SK-N-SH (cell line): Measurements from ENCODE around the gene G2E3. TPM values are rescaled to one million over a fixed set of nuclear protein-coding genes. Genes with fewer than 3 reads are reported as not detected.

Source experiments
- CTCF ChIA-PET: fragments of 300-600, 350-600 bp; formaldehyde crosslinking; extraction: SDS; loops from one replicate; lab custom pipeline; 2021; lab: Yijun Ruan, JAX
- POLR2A ChIA-PET: fragments of 350-600 bp; sonication (Branson Sonifier 250); formaldehyde crosslinking; extraction: SDS; loops from one replicate; lab custom pipeline; 2020; ENCODE audit warnings: antibody characterized with exemption, inconsistent platforms; lab: Yijun Ruan, JAX
- DNase-seq: peaks from one replicate; pipeline ENCODE4 v3.0.0; 2012
- H2AFZ ChIP-seq: fragments of 200-600 bp; sonication (generic); 2 replicates; pipeline ENCODE4 v1.8.1; 2016; ENCODE audit warnings: antibody characterized with exemption, mild to moderate bottlenecking, low read depth
- H3F3A ChIP-seq: fragments of 200-600 bp; sonication (generic); replicated peaks from 2 replicates; pipeline ENCODE3; 2016; ENCODE audit warnings: antibody characterized with exemption, mild to moderate bottlenecking; ENCODE audit not compliant: insufficient read depth
- H3K27ac ChIP-seq, 2 experiments: fragments of 200-500 bp in 1 of 2; fragments of 200-600 bp in 1 of 2; sonication (Bioruptor generic) in 1 of 2; sonication (generic), shearing (Covaris generic) in 1 of 2; 2 replicates each; pipeline versions ENCODE4 v1.5.1 to v1.6.1; 2014 to 2016; ENCODE audit warnings: low read depth in 2 of 2, inconsistent platforms in 1 of 2, low read length in 1 of 2, mild to moderate bottlenecking in 1 of 2, mixed read lengths in 1 of 2
- H3K27me3 ChIP-seq: fragments of 200-600 bp; sonication (generic), shearing (Covaris generic); 2 replicates; pipeline ENCODE4 v1.6.1; 2016; ENCODE audit warnings: mixed run types; ENCODE audit not compliant: insufficient read depth
- H3K36me3 ChIP-seq, 2 experiments: fragments of 200-500 bp in 1 of 2; fragments of 200-600 bp in 1 of 2; sonication (Bioruptor generic) in 1 of 2; sonication (generic) in 1 of 2; replicated peaks in 1 of 2; 2 replicates each; pipeline versions ENCODE3 to v1.5.1; 2014 to 2016; ENCODE audit warnings: low read length in 1 of 2, mild to moderate bottlenecking in 1 of 2; ENCODE audit not compliant: insufficient read depth in 2 of 2, control insufficient read depth in 1 of 2
- H3K4me1 ChIP-seq, 2 experiments: fragments of 200-500 bp in 1 of 2; fragments of 200-600 bp in 1 of 2; sonication (Bioruptor generic) in 1 of 2; sonication (generic), shearing (Covaris generic) in 1 of 2; 2 replicates each; pipeline versions ENCODE4 v1.5.1 to v1.6.1; 2014 to 2016; ENCODE audit warnings: low read depth in 1 of 2, low read length in 1 of 2, mixed run types in 1 of 2; ENCODE audit not compliant: insufficient read depth in 2 of 2, control insufficient read depth in 1 of 2
- H3K4me2 ChIP-seq: fragments of 200-600 bp; sonication (generic), shearing (Covaris generic); 2 replicates; pipeline ENCODE4 v1.6.1; 2017; ENCODE audit warnings: mixed run types
- H3K4me3 ChIP-seq, 2 experiments: fragments of 200-500 bp in 1 of 2; fragments of 200-600 bp in 1 of 2; sonication (Bioruptor generic) in 1 of 2; sonication (generic), shearing (Covaris generic) in 1 of 2; 2 replicates each; pipeline versions ENCODE4 v1.5.1 to v1.8.1; 2014 to 2016; ENCODE audit warnings: low read depth in 2 of 2, inconsistent platforms in 1 of 2, low read length in 1 of 2, mild to moderate bottlenecking in 1 of 2, mixed read lengths in 1 of 2, moderate library complexity in 1 of 2
- H3K79me2 ChIP-seq: fragments of 200-600 bp; sonication (generic); 2 replicates; pipeline ENCODE4 v1.8.1; 2017; ENCODE audit warnings: mild to moderate bottlenecking; ENCODE audit not compliant: insufficient read depth
- H3K9ac ChIP-seq: fragments of 200-600 bp; sonication (generic); 2 replicates; pipeline ENCODE4 v1.6.1; 2017; ENCODE audit warnings: mixed run types
- H3K9me2 ChIP-seq: fragments of 200-600 bp; sonication (generic); 2 replicates; pipeline ENCODE4 v1.6.1; 2017; ENCODE audit warnings: mixed run types
- H3K9me3 ChIP-seq: fragments of 200-600 bp; sonication (generic); 2 replicates; pipeline ENCODE4 v1.6.1; 2017; ENCODE audit warnings: mixed run types, mild to moderate bottlenecking, moderate library complexity
- H4K20me1 ChIP-seq: fragments of 200-600 bp; sonication (generic); 2 replicates; pipeline ENCODE4 v1.6.1; 2017; ENCODE audit warnings: mild to moderate bottlenecking, mixed run types; ENCODE audit not compliant: insufficient read depth
- CHD2 ChIP-seq: fragments of 150-350 bp; IDR thresholded peaks from 2 replicates; pipeline ENCODE4 v1.6.1; 2018; ENCODE audit warnings: low read length; ENCODE audit not compliant: partially characterized antibody
- CTCF ChIP-seq: fragments of 200-600 bp; sonication (generic); IDR thresholded peaks from 2 replicates; pipeline ENCODE4 v1.6.1; 2017; ENCODE audit warnings: antibody characterized with exemption, mild to moderate bottlenecking, moderate library complexity
- NRF1 ChIP-seq: IDR thresholded peaks from 2 replicates; pipeline ENCODE4 v1.6.1; 2012; ENCODE audit warnings: low read depth, mild to moderate bottlenecking, low read length
- PBX3 ChIP-seq: IDR thresholded peaks from 2 replicates; pipeline ENCODE4; 2012
- REST ChIP-seq: IDR thresholded peaks from 2 replicates; pipeline ENCODE4 v1.6.1; 2012; ENCODE audit warnings: mild to moderate bottlenecking, low read depth, low read length, moderate library complexity
- TCF12 ChIP-seq: IDR thresholded peaks from 2 replicates; pipeline ENCODE4 v1.4.0; 2012
- TEAD4 ChIP-seq: IDR thresholded peaks from 2 replicates; pipeline ENCODE4 v1.4.0; 2012; ENCODE audit warnings: mild to moderate bottlenecking, borderline replicate concordance; ENCODE audit not compliant: insufficient read depth
- USF2 ChIP-seq: fragments of 150-350 bp; IDR thresholded peaks from 2 replicates; pipeline ENCODE4 v1.6.1; 2017; ENCODE audit warnings: antibody characterized with exemption, low read length, low read depth, borderline replicate concordance
- WGBS: methylation state at CpG from one replicate; pipeline ENCODE4 v1.1.6; 2017; ENCODE audit warnings: low lambda C conversion rate; 5-methylcytosine and 5-hydroxymethylcytosine counted together
- polyA plus RNA-seq, 3 experiments: library from polyadenylated mRNA; depleted of rRNA; stranded (reverse); fragments of >200 nt; gene quantifications; 2 replicates each; pipeline ENCODE4 v1.2.3, GENCODE V29; 2012

The G2E3 gene
- polyA plus RNA-seq, 1 of the 3 experiments (the other 2 are of a cell fraction): 2.9 TPM

GRCh38 chr14:30517737-30518136 lies 41.2 kb upstream of the G2E3 start (continued):
- no peak for TF ChIP-seq CTCF
- no peak for TF ChIP-seq REST
- TF ChIP-seq PBX3: no peak
- TF ChIP-seq NRF1: no peak
- TF ChIP-seq CHD2: no peak
- TF ChIP-seq TEAD4: no peak

- H3K4me3 ChIP-seq: no peak overlapping the region
- H3F3A ChIP-seq: no peaks in the 10 kb centered on the region
- H3K9me3 ChIP-seq: no peaks in the 10 kb centered on the region
- H2AFZ ChIP-seq: no peak overlapping the region
- ChIA-PET CTCF (interaction anchor here (0.9 to 4.6 kb wide), 2 partner anchors 13 to 144 kb away, joined by 3 to 30 read pairs; no protein-coding TSS in a partner anchor), POLR2A (no interaction called here)
- H3K4me2 ChIP-seq: no peak overlapping the region
- no peak for DNase-seq
- H3K36me3 ChIP-seq: no peaks in the 10 kb centered on the region
- H4K20me1 ChIP-seq: no peaks in the 10 kb centered on the region
- H3K9me2 ChIP-seq: no peaks in the 10 kb centered on the region
- no peak overlapping the region for H3K9ac ChIP-seq
- WGBS: 30% methylated on average over 4 of the region's 4 CpGs
- no peaks in the 10 kb centered on the region for H3K27me3 ChIP-seq
- no peak for TF ChIP-seq REST
- TF ChIP-seq CHD2: no peak
- no peak for TF ChIP-seq USF2
- TF ChIP-seq TCF12: no peak
- H3K27ac ChIP-seq: no peak overlapping the region
- no peaks in the 10 kb centered on the region for H3K4me1 ChIP-seq
- no peaks in the 10 kb centered on the region for H3K79me2 ChIP-seq
These were observed 39.9 kb upstream of the G2E3 start for GRCh38 chr14:30518867-30519560.
